G401.6 (cell line): ENCODE measurements around the gene FYCO1.

ENCODE experiments used
- FAIRE-seq: peaks from 2 replicates; lab custom pipeline; 2012; peaks lifted over from hg19 to GRCh38; lab: Jason Lieb, UNC

The FYCO1 gene

GRCh38 chr3:45983770-45984169 is 11.9 kb downstream of the FYCO1 start:
- FAIRE-seq = no peak

- FAIRE-seq = no peak
Measured at GRCh38 chr3:45981346-45982074, 14.1 kb downstream of the FYCO1 start.

GRCh38 chr3:45980819-45981218 is 14.8 kb downstream of the FYCO1 start:
- FAIRE-seq = no peak

GRCh38 chr3:45980229-45980813 is 15.3 kb downstream of the FYCO1 start:
- no peak for FAIRE-seq

- no peak for FAIRE-seq
Measured at GRCh38 chr3:45979378-45979777, 16.2 kb downstream of the FYCO1 start.

- no peak for FAIRE-seq
Measured at GRCh38 chr3:45978006-45978761, 17.4 kb downstream of the FYCO1 start.

- no peak for FAIRE-seq
Measured at GRCh38 chr3:45976191-45977091, 19.2 kb downstream of the FYCO1 start.

GRCh38 chr3:45975686-45976085 is 19.9 kb downstream of the FYCO1 start:
- no peak for FAIRE-seq

GRCh38 chr3:45974686-45975085 is 20.9 kb downstream of the FYCO1 start:
- FAIRE-seq = no peak

GRCh38 chr3:45972534-45973402 is 22.9 kb downstream of the FYCO1 start:
- FAIRE-seq = no peak

- FAIRE-seq = no peak
Measured at GRCh38 chr3:45969953-45970352, 25.7 kb downstream of the FYCO1 start.

- no peak for FAIRE-seq
Measured at GRCh38 chr3:45969116-45969515, 26.5 kb downstream of the FYCO1 start.

GRCh38 chr3:45968706-45969105 is 26.9 kb downstream of the FYCO1 start:
- FAIRE-seq = no peak

- no peak for FAIRE-seq
Measured at GRCh38 chr3:45968149-45968548, 27.5 kb downstream of the FYCO1 start.

- no peak for FAIRE-seq
Measured at GRCh38 chr3:45967724-45968123, 27.9 kb downstream of the FYCO1 start.

- FAIRE-seq = no peak
Measured at GRCh38 chr3:45966950-45967640, 28.5 kb downstream of the FYCO1 start.

- FAIRE-seq = no peak
Measured at GRCh38 chr3:45966371-45966791, 29.2 kb downstream of the FYCO1 start.

- no peak for FAIRE-seq
Measured at GRCh38 chr3:45965653-45966052, 30.0 kb downstream of the FYCO1 start.

GRCh38 chr3:45965253-45965652 is 30.4 kb downstream of the FYCO1 start:
- no peak for FAIRE-seq

GRCh38 chr3:45964139-45964538 is 31.5 kb downstream of the FYCO1 start:
- no peak for FAIRE-seq

GRCh38 chr3:45962033-45962432 is 33.6 kb downstream of the FYCO1 start:
- no peak for FAIRE-seq
